Activated T-cell treated with anti-CD3 and anti-CD28 coated beads, Interleukin-2, amount 50 U/mL, for 72 hours (primary cell): Measurements from ENCODE around the gene STK11. TPM values are rescaled to one million over a fixed set of nuclear protein-coding genes. Genes with fewer than 3 reads are reported as not detected.
A peak's percentile ranks its signal among the peaks of the same experiment; 100 is the strongest.

Experiments
- ATAC-seq, 2 donors: fragments of 150-1000 bp; cut with Tn5 transposase; replicated peaks in 1 of 2; 2 replicates each; pipeline ENCODE4 v1.10.0; 2021; ENCODE audit warnings: moderate library complexity in 2 of 2, mild to moderate bottlenecking in 1 of 2
- DNase-seq, 2 donors: peaks; one replicate each; pipeline ENCODE4 v3.0.0; 2021 to 2022; ENCODE audit warnings: mixed read lengths in 1 of 2
- H3K27ac Mint-ChIP-seq: one replicate; pipeline ENCODE4 v1.8.0; 2022; ENCODE audit warnings: mild to moderate bottlenecking, moderate library complexity, mixed read lengths
- H3K27me3 Mint-ChIP-seq: one replicate; pipeline ENCODE4 v1.8.0; 2022; ENCODE audit warnings: low read depth, mixed read lengths
- H3K36me3 Mint-ChIP-seq, 2 donors: one replicate each; pipeline ENCODE4 v1.8.0; 2022; ENCODE audit warnings: mixed read lengths in 2 of 2, mild to moderate bottlenecking in 1 of 2; ENCODE audit not compliant: insufficient read depth in 2 of 2
- H3K4me1 Mint-ChIP-seq: one replicate; pipeline ENCODE4 v1.8.0; 2022; ENCODE audit warnings: low read depth, mixed read lengths
- H3K4me3 Mint-ChIP-seq, 2 donors: one replicate each; pipeline ENCODE4 v1.8.0; 2022; ENCODE audit warnings: mild to moderate bottlenecking in 2 of 2, mixed read lengths in 2 of 2, moderate library complexity in 2 of 2
- H3K9me3 Mint-ChIP-seq, 2 donors: one replicate each; pipeline ENCODE4 v1.8.0; 2022; ENCODE audit warnings: mixed read lengths in 2 of 2
- total RNA-seq, 2 donors: library from RNA; stranded (reverse); gene quantifications; one replicate each; pipeline ENCODE4 v1.2.3, GENCODE V29; 2022

STK11 gene
- total RNA-seq, 2 donors from 2014 or later = 81.5 to 86.3 TPM

- H3K27me3 Mint-ChIP-seq = no peaks in the 10 kb centered on the region
- peaks cover 10 to 18% of the 10 kb centered on the region in 2 donors for H3K36me3 Mint-ChIP-seq
- H3K9me3 Mint-ChIP-seq = no peaks in the 10 kb centered on the region
- peaks cover 59% of the 10 kb centered on the region for H3K4me1 Mint-ChIP-seq
- no peak for ATAC-seq
- peak overlapping the region; percentile 87 for H3K27ac Mint-ChIP-seq
- no peak for DNase-seq
- H3K4me3 Mint-ChIP-seq = peak overlapping the region; percentile 88 to 91
These were observed 71.0 kb downstream of the STK11 start for GRCh38 chr19:1276628-1277022.

- Mint-ChIP-seq H3K4me3 (peak overlapping the region; percentile 88 to 91), H3K27me3 (no peaks in the 10 kb centered on the region), H3K27ac (no peak overlapping the region), H3K36me3 (peaks cover 10 to 18% of the 10 kb centered on the region in 2 donors), H3K9me3 (no peaks in the 10 kb centered on the region), H3K4me1 (peaks cover 55% of the 10 kb centered on the region)
- no peak for DNase-seq
- ATAC-seq = no peak
These were observed 71.5 kb downstream of the STK11 start for GRCh38 chr19:1277061-1277460.

Other genes starting within 250 kb of the STK11 start
- gene WDR18, start 221.4 kb upstream of the STK11 start, total RNA-seq = 10 to 100 TPM; 59.6 TPM
- gene GRIN3B, start 205.4 kb upstream of the STK11 start, total RNA-seq = under 1 TPM; 0.10 to 0.35 TPM
- 100 to 1,000 TPM; 125 to 127 TPM for gene TMEM259, start 184.7 kb upstream of the STK11 start, total RNA-seq
- gene RNU6-2, start 184.3 kb upstream of the STK11 start, total RNA-seq = not detected
- 100 to 1,000 TPM in 1 of 2 donors, 10 to 100 TPM in 1; 98.9 to 124 TPM for gene CNN2, start 179.2 kb upstream of the STK11 start, total RNA-seq
- gene ABCA7, start 165.7 kb upstream of the STK11 start, total RNA-seq = 10 to 100 TPM; 34.3 to 37.1 TPM
- 100 to 1,000 TPM; 235 to 236 TPM for gene ARHGAP45, start 138.6 kb upstream of the STK11 start, total RNA-seq
- gene POLR2E, start 110.4 kb upstream of the STK11 start, total RNA-seq = 100 to 1,000 TPM; 176 to 179 TPM
- 100 to 1,000 TPM; 251 to 308 TPM for gene GPX4, start 101.8 kb upstream of the STK11 start, total RNA-seq
- gene SBNO2, start 31.5 kb upstream of the STK11 start, total RNA-seq = 100 to 1,000 TPM; 142 to 146 TPM
- under 1 TPM; 0.38 to 0.58 TPM for gene CBARP, start 32.2 kb downstream of the STK11 start, total RNA-seq
- gene ATP5F1D, start 36.0 kb downstream of the STK11 start, total RNA-seq = 100 to 1,000 TPM; 169 to 201 TPM
- gene MIDN, start 42.8 kb downstream of the STK11 start, total RNA-seq = 10 to 100 TPM; 72.3 to 75.4 TPM
- 100 to 1,000 TPM; 400 to 456 TPM for gene CIRBP, start 63.6 kb downstream of the STK11 start, total RNA-seq
- gene FAM174C, start 69.8 kb downstream of the STK11 start, total RNA-seq = 10 to 100 TPM; 59.8 to 69.1 TPM
- gene EFNA2, start 80.1 kb downstream of the STK11 start, total RNA-seq = not detected
- 100 to 1,000 TPM in 1 of 2 donors, 10 to 100 TPM in 1; 96.5 to 107 TPM for gene NDUFS7, start 178.1 kb downstream of the STK11 start, total RNA-seq
- gene GAMT, start 195.8 kb downstream of the STK11 start, total RNA-seq = 10 to 100 TPM; 13.6 to 17.7 TPM
- gene DAZAP1, start 201.8 kb downstream of the STK11 start, total RNA-seq = 100 to 1,000 TPM; 219 to 252 TPM
- 1,000 to 10,000 TPM; 1,293 to 1,490 TPM for gene RPS15, start 232.6 kb downstream of the STK11 start, total RNA-seq
- gene APC2, start 244.3 kb downstream of the STK11 start, total RNA-seq = under 1 TPM; 0.02 to 0.14 TPM